CMK (cell line): ENCODE measurements around the gene ALPP.
"Not testable (repeated sequence)": the region's sequence is repeated elsewhere in the genome, so short reads cannot be mapped to it uniquely, and the experiment has no call there.

Source experiments
- DNase-seq: peaks from one replicate; pipeline ENCODE4 v3.0.0-alpha.2; 2010; ENCODE audit warnings: low read depth

ALPP gene

GRCh38 chr2:232406556-232407310 lies 28.2 kb downstream of the ALPP start, which contains the start of gene ALPG:
TSS of gene ALPG (plus strand) at chr2:232406844. CDS start at chr2:232406895, 51 bp downstream.
- no peak for DNase-seq

- not testable (repeated sequence) for DNase-seq
These were observed 29.0 kb downstream of the ALPP start for GRCh38 chr2:232407428-232408150.

- DNase-seq, result not testable (repeated sequence)
These were observed 29.7 kb downstream of the ALPP start for GRCh38 chr2:232408269-232408668.

GRCh38 chr2:232409617-232410016 lies 31.1 kb downstream of the ALPP start:
- not testable (repeated sequence) for DNase-seq

GRCh38 chr2:232410238-232410900 lies 31.8 kb downstream of the ALPP start:
- no peak for DNase-seq

GRCh38 chr2:232411901-232412629 lies 33.5 kb downstream of the ALPP start:
- no peak for DNase-seq

GRCh38 chr2:232412986-232413385 lies 34.4 kb downstream of the ALPP start:
- DNase-seq, result no peak

- DNase-seq, result no peak
These were observed 36.7 kb downstream of the ALPP start for GRCh38 chr2:232415138-232415690.

- DNase-seq, result no peak
These were observed 37.4 kb downstream of the ALPP start for GRCh38 chr2:232415736-232416520.

- DNase-seq, result no peak
These were observed 38.2 kb downstream of the ALPP start for GRCh38 chr2:232416521-232417470.

GRCh38 chr2:232417489-232417888 lies 38.9 kb downstream of the ALPP start:
- no peak for DNase-seq

- no peak for DNase-seq
These were observed 39.5 kb downstream of the ALPP start for GRCh38 chr2:232418056-232418455.

- no peak for DNase-seq
These were observed 40.1 kb downstream of the ALPP start for GRCh38 chr2:232418466-232419244.

- DNase-seq, result no peak
These were observed 40.9 kb downstream of the ALPP start for GRCh38 chr2:232419245-232420072.

- DNase-seq, result no peak
These were observed 41.5 kb downstream of the ALPP start for GRCh38 chr2:232420073-232420454.

- no peak for DNase-seq
These were observed 42.1 kb downstream of the ALPP start for GRCh38 chr2:232420463-232421188.

GRCh38 chr2:232421189-232421785 lies 42.7 kb downstream of the ALPP start:
- DNase-seq, result no peak
